ENCODE results near the gene TAF8.

- TF ChIP-seq EZH2 (IDR thresholded peaks at IDR 0.05; ENCODE audit: low read length) (no peak), CTCF (optimal IDR thresholded peaks at IDR 0.05 in 1 of 3, IDR thresholded peaks at IDR 0.05 in 1 of 3, conservative IDR thresholded peaks at IDR 0.05 in 1 of 3; ENCODE audit: extremely low read depth in 1 of 3, insufficient read depth in 2 of 3, low read length in 3 of 3) (no peak)
Observed at GRCh38 chr6:42007286-42008137, 42.8 kb upstream of the TAF8 start.
